Adrenal gland (tissue), 12 donors: ENCODE measurements around the gene CD248. TPM values are rescaled to one million over a fixed set of nuclear protein-coding genes. Genes with fewer than 3 reads are reported as not detected.

ENCODE experiments used
- DNase-seq, 7 donors: peaks; one replicate each; pipeline ENCODE4 v3.0.0-alpha.2; 2019 to 2020
- H3K27ac ChIP-seq, 5 donors: fragments of 200-600 bp; sonication (generic) in 4 of 5; 1 replicate in 3 of 5; 2 replicates in 2 of 5; pipeline versions ENCODE4 v1.5.1 to v1.8.0; 2016 to 2020; ENCODE audit warnings: mild to moderate bottlenecking in 1 of 5
- H3K27me3 ChIP-seq: fragments of 200-600 bp; 2 replicates; pipeline ENCODE4 v1.8.0; 2021
- H3K36me3 ChIP-seq, 2 donors: fragments of 200-600 bp; replicated peaks in 1 of 2; 1 replicate in 1 of 2; 2 replicates in 1 of 2; pipeline versions ENCODE4 v1.5.1 to v1.8.0; 2018 to 2022
- H3K4me1 ChIP-seq, 2 donors: fragments of 200-600 bp; replicated peaks in 1 of 2; 1 replicate in 1 of 2; 2 replicates in 1 of 2; pipeline versions ENCODE4 v1.5.1 to v1.8.0; 2018 to 2021
- H3K4me3 ChIP-seq, 4 donors: fragments of 200-600 bp; sonication (generic) in 3 of 4; one replicate each; pipeline ENCODE4 v1.5.1; 2016 to 2018
- H3K9me3 ChIP-seq, 3 donors: fragments of 200-600 bp; sonication (generic) in 1 of 3; replicated peaks in 1 of 3; 1 replicate in 2 of 3; 2 replicates in 1 of 3; pipeline versions ENCODE4 v1.5.1 to v1.8.0; 2016 to 2021
- POLR2A ChIP-seq, 2 donors: fragments of 450-650 bp; IDR thresholded peaks; one replicate each; pipeline ENCODE4 v1.6.1; 2017; ENCODE audit warnings: antibody characterized with exemption in 2 of 2, mild to moderate bottlenecking in 2 of 2, moderate library complexity in 1 of 2
- WGBS, 4 donors: extraction: QIAGEN DNeasy Blood & Tissue Kit in 2 of 4; methylation state at CpG; one replicate each; pipeline versions ENCODE4 v1.1.5 to v1.1.7; 2013 to 2017; 5-methylcytosine and 5-hydroxymethylcytosine counted together
- intact Hi-C, 2 donors: fragments of 100-400 bp; cut with DNase I; formaldehyde crosslinking; loops; one replicate each; pipeline versions ENCODE4 v1.14.1 to v1.15.0; 2022 to 2023
- polyA plus RNA-seq, 3 donors: library from polyadenylated mRNA; stranded (reverse); fragments of 200-250 nt in 2 of 3; fragments of 350-450 nt in 1 of 3; fragmentation: Illumina TruSeq in 1 of 3; extraction: RNeasy Lipid Tissue Mini Kit (QIAGEN cat#74804) in 1 of 3; gene quantifications; one replicate each; pipeline ENCODE4 v1.2.3, GENCODE V29; 2013 to 2014
- total RNA-seq, 9 donors: library from RNA; depleted of rRNA in 4 of 9; stranded (reverse); fragments of >200 nt in 4 of 9; fragments of 120-200 nt in 1 of 9; fragmentation: NEBNext Ultra II Directional in 1 of 9; extraction: Animal tissue kit (Norgen Biotek cat#: 25700) in 1 of 9; gene quantifications; one replicate each; pipeline versions ENCODE4 v1.1.0 to v1.2.4, GENCODE V29; 2013 to 2023
- TF ChIP-seq, protein P1 (sequence below), 6 experiments: fragments of 450-650 bp in 4 of 6; fragments of 200-600 bp in 2 of 6; sonication (generic) in 1 of 6; IDR thresholded peaks; 1 replicate in 5 of 6; 2 replicates in 1 of 6; pipeline versions ENCODE4 v1.5.1 to v1.8.0; 2016 to 2021; ENCODE audit warnings: antibody characterized with exemption in 6 of 6, mild to moderate bottlenecking in 2 of 6, moderate library complexity in 1 of 6
- donor health status: healthy with polysubstance abuse.
- donor health status: Bipolar disorder and iron deficiency.
- donor health status: DM: yes; HTN: yes; CAD: no.
- donor health status: DM: no; HTN: no; CAD: no.
- donor health status: DM: no; HTN: no; CAD: no.
- donor health status: DM: yes; HTN: yes; CAD: no.

The CD248 gene
- total and polyA plus RNA-seq, 12 donors, result 3.8 to 28.0 (median 15.8) TPM

DNA sequence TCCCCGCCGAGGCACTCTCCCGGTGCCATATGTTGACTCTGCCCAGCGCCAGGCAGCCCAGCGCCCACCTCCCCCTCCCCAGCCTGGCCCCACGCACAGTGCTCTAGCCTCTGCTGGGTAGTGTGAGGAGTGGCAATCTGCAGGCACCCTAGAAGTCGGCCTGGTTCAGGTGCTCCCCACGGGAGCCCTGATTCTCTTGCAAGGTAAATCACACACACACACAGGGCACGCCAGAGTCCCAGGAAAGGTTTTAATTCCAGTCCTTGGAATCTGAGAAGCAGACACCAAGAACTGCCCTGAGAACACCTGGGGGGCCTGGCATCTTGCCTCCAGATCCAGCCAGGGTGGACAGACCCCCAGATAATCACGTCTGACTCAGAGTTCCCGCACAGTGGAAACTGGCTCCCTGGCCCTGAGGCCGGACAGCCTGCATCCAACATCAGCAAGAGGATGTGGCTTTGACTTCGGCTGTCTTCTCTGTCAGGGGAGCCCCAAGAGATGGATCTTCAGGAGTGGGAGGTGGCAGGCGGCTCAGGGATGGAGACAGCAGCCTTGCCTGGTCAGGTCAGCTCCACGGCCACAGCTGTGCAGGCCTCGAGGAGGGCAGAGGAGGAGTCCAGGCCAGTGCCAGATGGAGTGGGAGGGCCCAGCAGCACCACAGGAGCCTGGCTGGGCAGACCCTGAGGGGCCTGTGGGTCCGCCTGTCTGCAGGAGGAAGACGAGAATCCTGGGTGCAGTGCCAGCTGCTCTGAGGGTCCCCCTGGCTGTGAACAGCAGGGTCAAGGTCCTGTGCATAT is 20.5 kb upstream of the CD248 start:
- TF ChIP-seq POLR2A (IDR thresholded peaks at IDR 0.05), result no peak
- TF ChIP-seq, protein P1, sequence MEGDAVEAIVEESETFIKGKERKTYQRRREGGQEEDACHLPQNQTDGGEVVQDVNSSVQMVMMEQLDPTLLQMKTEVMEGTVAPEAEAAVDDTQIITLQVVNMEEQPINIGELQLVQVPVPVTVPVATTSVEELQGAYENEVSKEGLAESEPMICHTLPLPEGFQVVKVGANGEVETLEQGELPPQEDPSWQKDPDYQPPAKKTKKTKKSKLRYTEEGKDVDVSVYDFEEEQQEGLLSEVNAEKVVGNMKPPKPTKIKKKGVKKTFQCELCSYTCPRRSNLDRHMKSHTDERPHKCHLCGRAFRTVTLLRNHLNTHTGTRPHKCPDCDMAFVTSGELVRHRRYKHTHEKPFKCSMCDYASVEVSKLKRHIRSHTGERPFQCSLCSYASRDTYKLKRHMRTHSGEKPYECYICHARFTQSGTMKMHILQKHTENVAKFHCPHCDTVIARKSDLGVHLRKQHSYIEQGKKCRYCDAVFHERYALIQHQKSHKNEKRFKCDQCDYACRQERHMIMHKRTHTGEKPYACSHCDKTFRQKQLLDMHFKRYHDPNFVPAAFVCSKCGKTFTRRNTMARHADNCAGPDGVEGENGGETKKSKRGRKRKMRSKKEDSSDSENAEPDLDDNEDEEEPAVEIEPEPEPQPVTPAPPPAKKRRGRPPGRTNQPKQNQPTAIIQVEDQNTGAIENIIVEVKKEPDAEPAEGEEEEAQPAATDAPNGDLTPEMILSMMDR (IDR thresholded peaks at IDR 0.05), result no peak
- Histone ChIP-seq H3K27ac (peak overlapping the region in 2 of 5 donors; percentile 78 to 87), H3K36me3 (peaks cover 0 to 41% of the 10 kb centered on the region in 2 donors), H3K4me1 (peaks cover 10 to 22% of the 10 kb centered on the region in 2 donors), H3K9me3 (no peaks in the 10 kb centered on the region), H3K27me3 (no peaks in the 10 kb centered on the region), H3K4me3 (no peak overlapping the region)
- 62 to 79% (median 72%) methylated on average over 5 to 18 of the region's 18 CpGs for WGBS, 4 donors
- intact Hi-C loops, result no loop called here
- DNase-seq, result peak in 1 of 7 donors; percentile 15

DNA sequence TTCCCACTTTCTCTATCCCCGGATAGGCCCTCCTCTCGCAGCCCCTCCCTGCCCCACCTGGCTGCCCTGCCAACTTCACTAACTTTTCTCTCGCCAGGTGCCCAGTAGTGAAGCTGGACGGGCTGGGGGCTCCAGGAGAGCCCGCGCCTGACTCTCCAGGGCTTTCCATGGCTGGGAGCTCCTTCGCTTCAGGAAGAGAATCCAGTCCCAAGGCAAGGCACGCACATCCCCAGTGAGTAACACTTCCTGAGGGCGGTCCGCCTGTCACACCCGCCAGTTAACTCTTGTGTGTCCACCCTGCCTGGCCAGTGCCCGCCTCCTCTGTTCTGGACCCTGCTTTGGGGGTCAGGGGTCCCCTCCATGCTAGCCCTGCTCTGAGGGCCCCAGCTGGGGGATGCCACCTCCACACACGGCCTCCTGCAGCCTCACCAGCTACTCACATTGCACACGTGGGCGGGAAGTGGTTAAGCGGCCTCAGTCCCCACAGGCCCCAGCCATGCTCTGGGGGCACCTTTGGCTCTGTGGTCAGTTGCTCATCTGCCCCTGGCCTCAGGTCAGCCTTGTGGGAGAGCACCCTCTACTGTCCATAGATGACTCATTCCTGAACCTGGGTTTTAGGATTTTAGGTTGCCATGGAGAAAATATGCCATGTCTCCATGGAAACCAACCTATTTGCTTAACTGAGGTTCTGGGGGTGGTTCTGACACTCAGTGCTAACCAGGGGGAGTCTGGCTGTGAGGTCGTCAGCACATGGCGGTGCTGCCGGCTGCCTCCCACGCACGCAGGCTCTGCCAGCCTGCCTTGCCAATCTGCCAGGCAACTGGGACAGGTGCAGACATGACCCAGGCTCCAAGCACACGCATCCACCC is 19.6 kb upstream of the CD248 start, which contains the start of gene RIN1:
TSS of gene RIN1 (minus strand) at position 201 of the 869 bp plus-strand sequence. CDS start at position 169, 32 bp downstream.
- peak; percentile 63 to 87 (median 81) for DNase-seq
- H3K4me3 ChIP-seq, result peak within 1 kb of the TSS in 3 of 4 donors; percentile 25 to 84 (median 54)
- TF ChIP-seq POLR2A (IDR thresholded peaks at IDR 0.05), result peak in 1 of 2 donors; percentile 49
- TF ChIP-seq, protein P1 (IDR thresholded peaks at IDR 0.05), result peak in 5 of 6 experiments; percentile 22 to 45 (median 29)
- peak within 1 kb of the TSS in 4 of 5 donors; percentile 20 to 87 (median 58) for H3K27ac ChIP-seq
- H3K9me3 ChIP-seq, result no peaks in the 10 kb centered on the region
- no peaks in the 10 kb centered on the region for H3K27me3 ChIP-seq
- H3K36me3 ChIP-seq, result peaks cover 0 to 35% of the 10 kb centered on the region in 2 donors
- 4 to 10% (median 8%) methylated on average over 20 to 22 of the region's 22 CpGs; no CpG with 5 or more reads in 1 of the 4 donors for WGBS, 4 donors
- intact Hi-C loops, result no loop called here
- peaks cover 10 to 22% of the 10 kb centered on the region in 2 donors for H3K4me1 ChIP-seq

DNA sequence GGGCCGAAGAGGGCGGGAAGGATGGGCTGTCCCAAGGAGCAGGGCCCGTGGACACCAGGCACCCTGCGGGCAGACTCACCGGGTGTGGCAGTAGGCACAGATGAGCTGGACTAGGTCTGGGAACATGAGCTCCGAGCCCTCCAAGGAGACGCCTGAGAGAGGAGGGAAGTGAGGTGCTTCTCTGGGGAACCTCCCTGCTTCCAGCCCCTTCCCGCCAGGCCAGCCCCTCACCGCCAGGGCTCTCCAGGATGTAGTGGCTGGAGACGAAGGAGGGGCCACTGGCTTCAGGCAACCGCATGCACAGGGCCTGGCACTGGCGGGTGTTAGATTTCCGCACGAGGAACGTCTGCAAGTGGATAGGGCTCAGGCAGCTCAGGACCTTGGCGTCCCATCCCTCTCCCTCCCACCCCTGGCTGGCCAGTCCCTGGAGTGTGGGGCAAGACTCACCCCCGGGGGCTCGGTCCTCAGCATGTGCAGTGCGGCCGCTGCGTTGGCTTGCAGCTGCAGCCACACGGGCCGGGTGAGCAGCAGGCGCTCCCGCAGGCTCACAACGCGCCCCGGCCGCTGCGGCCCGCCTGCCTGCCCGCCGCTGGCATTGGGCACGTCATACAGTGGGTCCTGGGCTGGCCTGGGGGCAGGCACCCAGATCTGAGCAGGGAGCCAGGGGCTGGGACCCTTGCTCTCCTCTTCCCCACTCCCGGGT is 18.8 kb upstream of the CD248 start:
- Histone ChIP-seq H3K36me3 (peaks cover 0 to 28% of the 10 kb centered on the region in 2 donors), H3K27me3 (no peaks in the 10 kb centered on the region), H3K4me1 (peaks cover 10 to 22% of the 10 kb centered on the region in 2 donors), H3K4me3 (peak overlapping the region in 3 of 4 donors; percentile 25 to 84 (median 54)), H3K27ac (peak overlapping the region in 4 of 5 donors; percentile 20 to 87 (median 58)), H3K9me3 (no peaks in the 10 kb centered on the region)
- WGBS, 4 donors, result 10 to 28% (median 13%) methylated on average over 9 to 35 of the region's 35 CpGs
- intact Hi-C loops, result no loop called here
- peak in 4 of 7 donors; percentile 35 to 65 (median 46) for DNase-seq
- TF ChIP-seq, protein P1 (IDR thresholded peaks at IDR 0.05), result no peak
- TF ChIP-seq POLR2A (IDR thresholded peaks at IDR 0.05), result no peak
